Epithelial cell of proximal tubule (primary cell): ENCODE measurements around the gene ARID3A. TPM values are rescaled to one million over a fixed set of nuclear protein-coding genes. Genes with fewer than 3 reads are reported as not detected.

Source experiments
- DNase-seq: peaks from one replicate; pipeline ENCODE4 v3.0.0-alpha.2; 2011; ENCODE audit warnings: low read depth
- H3K4me3 ChIP-seq: 2 replicates; pipeline ENCODE4 v1.5.1; 2011; ENCODE audit warnings: low read depth, mild to moderate bottlenecking, low read length
- total RNA-seq: library from RNA; depleted of rRNA; stranded (reverse); fragments of >200 nt; gene quantifications from 2 replicates; pipeline ENCODE4 v1.2.3, GENCODE V29; 2015
- TF ChIP-seq, protein P1 (sequence below): conservative IDR thresholded peaks from 2 replicates; pipeline ENCODE4 v1.5.1; 2012; ENCODE audit warnings: low read depth, mild to moderate bottlenecking, low read length

Gene ARID3A
- total RNA-seq, 1 donor from 2014 or later = 37.0 TPM

DNA sequence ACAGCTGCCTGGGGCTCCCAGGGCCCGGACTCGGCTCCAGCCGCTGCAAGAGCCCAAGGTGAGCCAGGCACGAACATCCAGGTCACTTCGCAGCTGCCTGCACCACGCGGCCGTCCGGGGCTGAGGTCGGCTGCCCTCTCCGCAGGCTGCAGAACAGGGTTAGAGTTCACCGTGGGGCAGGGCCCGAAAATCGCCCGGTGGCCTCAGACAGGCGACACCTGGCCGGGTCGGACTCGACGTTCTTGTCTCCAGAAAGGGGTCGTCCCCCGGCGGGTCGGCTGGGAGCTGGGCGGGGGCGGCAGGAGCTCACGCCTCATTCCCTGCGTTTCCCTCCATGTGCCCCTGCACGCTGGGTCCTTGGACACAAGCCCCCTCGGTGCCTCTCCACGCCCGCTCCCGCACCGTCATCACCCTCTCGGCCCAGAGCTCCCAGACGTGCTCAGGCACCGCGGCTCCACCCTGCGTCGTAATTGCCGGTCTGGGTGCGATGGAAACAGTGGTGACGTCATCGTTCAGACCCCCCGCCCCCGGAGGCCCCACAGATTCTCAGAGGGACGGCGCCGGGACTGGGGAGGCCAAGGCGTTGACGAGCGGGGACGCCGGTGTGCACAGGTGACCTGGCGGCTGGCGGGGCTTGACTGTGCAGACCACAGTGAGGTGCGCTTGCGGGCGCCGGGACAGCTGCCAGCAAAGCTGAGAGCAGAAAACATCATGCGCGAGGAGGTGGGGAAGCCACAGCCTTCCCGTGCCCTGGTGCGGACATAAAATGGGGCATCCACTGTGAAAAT lies 70.4 kb downstream of the ARID3A start:
- DNase-seq = no peak
- TF ChIP-seq, protein P1, sequence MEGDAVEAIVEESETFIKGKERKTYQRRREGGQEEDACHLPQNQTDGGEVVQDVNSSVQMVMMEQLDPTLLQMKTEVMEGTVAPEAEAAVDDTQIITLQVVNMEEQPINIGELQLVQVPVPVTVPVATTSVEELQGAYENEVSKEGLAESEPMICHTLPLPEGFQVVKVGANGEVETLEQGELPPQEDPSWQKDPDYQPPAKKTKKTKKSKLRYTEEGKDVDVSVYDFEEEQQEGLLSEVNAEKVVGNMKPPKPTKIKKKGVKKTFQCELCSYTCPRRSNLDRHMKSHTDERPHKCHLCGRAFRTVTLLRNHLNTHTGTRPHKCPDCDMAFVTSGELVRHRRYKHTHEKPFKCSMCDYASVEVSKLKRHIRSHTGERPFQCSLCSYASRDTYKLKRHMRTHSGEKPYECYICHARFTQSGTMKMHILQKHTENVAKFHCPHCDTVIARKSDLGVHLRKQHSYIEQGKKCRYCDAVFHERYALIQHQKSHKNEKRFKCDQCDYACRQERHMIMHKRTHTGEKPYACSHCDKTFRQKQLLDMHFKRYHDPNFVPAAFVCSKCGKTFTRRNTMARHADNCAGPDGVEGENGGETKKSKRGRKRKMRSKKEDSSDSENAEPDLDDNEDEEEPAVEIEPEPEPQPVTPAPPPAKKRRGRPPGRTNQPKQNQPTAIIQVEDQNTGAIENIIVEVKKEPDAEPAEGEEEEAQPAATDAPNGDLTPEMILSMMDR = no peak
- peak overlapping the region; percentile 14 for H3K4me3 ChIP-seq

GRCh38 chr19:998064-998463 lies 72.2 kb downstream of the ARID3A start:
- DNase-seq = no peak
- TF ChIP-seq, protein P1 = no peak
- H3K4me3 ChIP-seq = no peak overlapping the region

GRCh38 chr19:999379-999719 lies 73.5 kb downstream of the ARID3A start:
- no peak for DNase-seq
- no peak overlapping the region for H3K4me3 ChIP-seq
- TF ChIP-seq, protein P1 = no peak

DNA sequence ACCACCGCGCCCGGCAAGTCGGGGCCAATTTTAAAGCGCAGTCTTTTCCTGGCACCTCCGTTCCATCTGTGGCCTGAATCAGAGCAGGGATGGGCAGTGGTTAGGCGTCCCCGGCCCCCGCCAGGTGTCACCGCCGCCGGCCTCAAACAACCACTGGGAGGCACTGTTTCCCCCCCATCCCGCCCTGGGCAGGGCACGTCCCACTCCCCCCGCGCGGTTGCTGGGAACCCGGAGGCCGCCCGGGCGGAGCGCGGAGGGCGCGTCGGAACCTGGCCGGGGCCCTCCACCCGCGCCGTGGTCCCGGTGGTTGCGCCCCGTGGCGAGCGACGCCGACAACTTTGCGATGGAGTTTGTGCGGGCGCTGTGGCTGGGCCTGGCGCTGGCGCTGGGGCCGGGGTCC lies 74.3 kb downstream of the ARID3A start, which contains the start of gene GRIN3B:
TSS of gene GRIN3B (plus strand) at position 325 of the 400 bp plus-strand sequence. CDS start at position 344, 19 bp downstream.
- TF ChIP-seq, protein P1 = peak; percentile 45
- DNase-seq = no peak
- H3K4me3 ChIP-seq = no peak within 1 kb of the TSS

DNA sequence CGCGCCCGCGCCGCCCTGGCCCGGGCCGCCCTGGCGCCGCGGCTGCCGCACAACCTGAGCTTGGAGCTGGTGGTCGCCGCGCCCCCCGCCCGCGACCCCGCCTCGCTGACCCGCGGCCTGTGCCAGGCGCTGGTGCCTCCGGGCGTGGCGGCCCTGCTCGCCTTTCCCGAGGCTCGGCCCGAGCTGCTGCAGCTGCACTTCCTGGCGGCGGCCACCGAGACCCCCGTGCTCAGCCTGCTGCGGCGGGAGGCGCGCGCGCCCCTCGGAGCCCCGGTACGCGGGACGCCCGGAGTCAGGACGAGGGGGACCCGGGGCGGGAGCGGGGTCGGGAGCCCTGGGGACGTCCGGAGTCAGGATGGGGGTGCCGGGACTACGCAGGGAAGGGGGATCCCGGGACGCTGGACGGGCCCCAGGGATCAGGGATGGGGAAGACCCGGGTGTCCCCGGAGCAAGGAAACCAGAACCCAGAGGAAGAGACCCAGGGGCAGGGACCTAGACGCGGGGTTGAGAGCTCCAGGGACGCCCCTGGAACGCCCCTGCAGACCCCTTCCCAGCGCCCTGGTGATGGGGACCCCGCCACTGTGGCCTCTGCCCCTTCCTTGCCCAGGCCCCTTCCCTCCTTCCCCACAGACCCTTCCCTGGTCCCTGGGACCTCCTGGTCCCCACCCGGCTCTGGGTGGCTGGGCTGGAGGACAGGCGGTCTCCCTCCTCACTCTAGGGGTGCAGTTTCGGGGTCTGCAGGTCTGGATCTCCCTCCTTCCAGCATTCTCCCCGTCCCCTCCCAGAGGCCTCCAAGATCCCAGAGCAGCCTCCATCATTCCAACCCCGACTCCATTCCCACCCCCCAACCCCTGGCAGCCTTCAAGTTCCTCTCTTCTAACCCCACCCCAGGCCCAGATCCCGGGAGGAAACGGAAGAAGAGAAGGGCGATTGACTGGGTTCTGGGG lies 75.0 kb downstream of the ARID3A start:
- DNase-seq = no peak
- no peak overlapping the region for H3K4me3 ChIP-seq

GRCh38 chr19:1001538-1002166 lies 75.8 kb downstream of the ARID3A start:
- TF ChIP-seq, protein P1 = peak; percentile 66
- no peak overlapping the region for H3K4me3 ChIP-seq
- no peak for DNase-seq

More for the DNA sequence above, 75.0 kb downstream of the ARID3A start:
- TF ChIP-seq, protein P1 = no peak
